ENCODE data around the gene PXMP4. TPM values are rescaled to one million over a fixed set of nuclear protein-coding genes. Genes with fewer than 3 reads are reported as not detected.

The PXMP4 gene
- polyA plus RNA-seq, 1 donor (not counting 4 experiments of a cell fraction or from before 2014, with no cell fraction given), result 3.2 TPM

- no peak overlapping the region for H3K4me3 ChIP-seq (ENCODE audit: control insufficient read depth in 2 of 3, extremely low read depth in 1 of 3, insufficient read depth in 2 of 3, low read depth in 1 of 3, low read length in 3 of 3)
- H4K20me1 ChIP-seq (ENCODE audit: control insufficient read depth, extremely low read depth, insufficient read depth, low read length), result no peaks in the 10 kb centered on the region
- H3K36me3 ChIP-seq (ENCODE audit: control insufficient read depth in 2 of 2, extremely low read depth in 1 of 2, insufficient read depth in 2 of 2, low read length in 2 of 2), result no peaks in the 10 kb centered on the region
- H2AFZ ChIP-seq (ENCODE audit: control insufficient read depth, low read length), result no peak overlapping the region
- dilution Hi-C loops (cut with MboI; ENCODE audit: extremely low pct_ligation_motif_present, low sequenced_read_pairs), result no loop called here
- peaks cover 15% of the 10 kb centered on the region for H3K4me1 ChIP-seq (ENCODE audit: control insufficient read depth, extremely low read depth, insufficient read depth, low read length)
- TF ChIP-seq CTCF (optimal IDR thresholded peaks at IDR 0.05 in 1 of 3, IDR thresholded peaks at IDR 0.05 in 1 of 3, conservative IDR thresholded peaks at IDR 0.05 in 1 of 3; ENCODE audit: extremely low read depth in 1 of 3, insufficient read depth in 2 of 3, low read length in 3 of 3), result no peak
- TF ChIP-seq EZH2 (IDR thresholded peaks at IDR 0.05; ENCODE audit: low read length), result no peak
- no peak overlapping the region for H3K9ac ChIP-seq (ENCODE audit: control insufficient read depth, extremely low read depth, insufficient read depth, low read length)
- no peaks in the 10 kb centered on the region for H3K79me2 ChIP-seq (ENCODE audit: control insufficient read depth, insufficient read depth, low read length)
- no peaks in the 10 kb centered on the region for H3K27me3 ChIP-seq (ENCODE audit: control insufficient read depth, extremely low read depth, insufficient read depth, low read length)
- H3K4me2 ChIP-seq (ENCODE audit: control insufficient read depth, extremely low read depth, insufficient read depth, low read depth, low read length), result no peak overlapping the region
- no peaks in the 10 kb centered on the region for H3K9me1 ChIP-seq (ENCODE audit: control insufficient read depth, extremely low read depth, insufficient read depth, low read length)
- FAIRE-seq, result no peak
- H3K27ac ChIP-seq (ENCODE audit: control insufficient read depth, insufficient read depth, low read length), result no peak overlapping the region
- no peak for DNase-seq (ENCODE audit: low read depth, low spot score)
- H3K9me3 ChIP-seq (ENCODE audit: control insufficient read depth, low read depth, low read length), result no peaks in the 10 kb centered on the region
Observed at GRCh38 chr20:33729101-33729500, 9.0 kb upstream of the PXMP4 start.

DNA sequence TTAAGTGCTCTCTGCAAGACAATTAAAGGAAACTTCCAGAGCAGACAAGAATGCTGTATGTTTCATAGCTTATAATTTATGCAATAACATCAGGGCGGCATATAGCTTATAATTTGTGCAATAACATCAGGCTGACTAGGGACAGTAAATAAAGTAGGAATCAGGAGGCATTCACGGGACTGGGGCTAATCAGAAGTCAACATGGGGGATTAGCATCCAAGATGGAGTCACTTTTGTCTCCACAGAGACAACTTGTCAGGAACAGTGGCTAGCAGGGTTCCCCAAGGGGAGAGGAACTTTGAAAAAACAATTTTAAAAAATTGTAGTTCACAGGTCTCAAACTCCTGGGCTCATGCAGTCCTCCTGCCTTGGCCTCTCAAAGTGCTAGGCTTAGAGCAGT lies 8.4 kb upstream of the PXMP4 start:
- H3K9me1 ChIP-seq (ENCODE audit: control insufficient read depth, extremely low read depth, insufficient read depth, low read length), result no peaks in the 10 kb centered on the region
- no peak overlapping the region for H3K9ac ChIP-seq (ENCODE audit: control insufficient read depth, extremely low read depth, insufficient read depth, low read length)
- FAIRE-seq (no peak), DNase-seq (ENCODE audit: low read depth, low spot score) (no peak)
- dilution Hi-C loops (cut with MboI; ENCODE audit: extremely low pct_ligation_motif_present, low sequenced_read_pairs), result no loop called here
- no peak overlapping the region for H3K4me2 ChIP-seq (ENCODE audit: control insufficient read depth, extremely low read depth, insufficient read depth, low read depth, low read length)
- H3K27ac ChIP-seq (ENCODE audit: control insufficient read depth, insufficient read depth, low read length), result no peak overlapping the region
- no peak overlapping the region for H3K4me3 ChIP-seq (ENCODE audit: control insufficient read depth in 2 of 3, extremely low read depth in 1 of 3, insufficient read depth in 2 of 3, low read depth in 1 of 3, low read length in 3 of 3)
- no peaks in the 10 kb centered on the region for H3K9me3 ChIP-seq (ENCODE audit: control insufficient read depth, low read depth, low read length)
- no peak overlapping the region for H2AFZ ChIP-seq (ENCODE audit: control insufficient read depth, low read length)
- H3K27me3 ChIP-seq (ENCODE audit: control insufficient read depth, extremely low read depth, insufficient read depth, low read length), result no peaks in the 10 kb centered on the region
- peaks cover 11% of the 10 kb centered on the region for H3K4me1 ChIP-seq (ENCODE audit: control insufficient read depth, extremely low read depth, insufficient read depth, low read length)
- H3K36me3 ChIP-seq (ENCODE audit: control insufficient read depth in 2 of 2, extremely low read depth in 1 of 2, insufficient read depth in 2 of 2, low read length in 2 of 2), result no peaks in the 10 kb centered on the region
- TF ChIP-seq CTCF (optimal IDR thresholded peaks at IDR 0.05 in 1 of 3, IDR thresholded peaks at IDR 0.05 in 1 of 3, conservative IDR thresholded peaks at IDR 0.05 in 1 of 3; ENCODE audit: extremely low read depth in 1 of 3, insufficient read depth in 2 of 3, low read length in 3 of 3), result no peak
- TF ChIP-seq EZH2 (IDR thresholded peaks at IDR 0.05; ENCODE audit: low read length), result no peak
- H3K79me2 ChIP-seq (ENCODE audit: control insufficient read depth, insufficient read depth, low read length), result no peaks in the 10 kb centered on the region
- no peaks in the 10 kb centered on the region for H4K20me1 ChIP-seq (ENCODE audit: control insufficient read depth, extremely low read depth, insufficient read depth, low read length)
